ENCODE results near the gene DICER1.

GRCh38 chr14:95150910-95151309, 6.4 kb downstream of the DICER1 start:
- TF ChIP-seq CTCF (IDR thresholded peaks at IDR 0.05; ENCODE audit: low read length) (no peak), EZH2phosphoT487 (IDR thresholded peaks at IDR 0.05; ENCODE audit: low read length) (no peak)

Data from MM.1S (cell line).